Fibroblast of skin of abdomen (primary cell): Measurements from ENCODE around the gene ELOVL5.

ENCODE experiments used
- DNase-seq: peaks from one replicate; pipeline ENCODE4 v3.0.0-alpha.2; 2013

ELOVL5 gene

DNA sequence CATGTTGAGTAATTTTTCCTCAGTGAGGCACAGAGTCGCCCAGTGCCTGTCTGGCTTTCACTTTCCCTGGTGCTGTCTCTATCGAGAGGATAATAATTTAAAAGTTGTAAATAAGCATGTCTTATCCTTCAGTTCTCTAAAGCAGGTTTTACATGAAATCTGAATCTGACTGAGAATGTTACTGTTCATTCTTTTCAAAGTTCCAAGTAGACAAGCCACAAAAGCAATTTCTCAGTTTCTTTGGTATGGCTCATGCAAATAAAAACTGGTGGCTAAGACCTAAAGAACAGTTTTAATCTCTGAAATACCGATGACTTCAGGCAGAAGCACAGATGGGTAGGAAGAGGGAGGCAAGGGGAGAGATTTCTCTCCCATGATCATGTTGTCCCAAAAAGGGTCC, 112.5 kb downstream of the ELOVL5 start:
- DNase-seq: no peak

GRCh38 chr6:53235508-53235907, 113.2 kb downstream of the ELOVL5 start:
- no peak for DNase-seq

DNA sequence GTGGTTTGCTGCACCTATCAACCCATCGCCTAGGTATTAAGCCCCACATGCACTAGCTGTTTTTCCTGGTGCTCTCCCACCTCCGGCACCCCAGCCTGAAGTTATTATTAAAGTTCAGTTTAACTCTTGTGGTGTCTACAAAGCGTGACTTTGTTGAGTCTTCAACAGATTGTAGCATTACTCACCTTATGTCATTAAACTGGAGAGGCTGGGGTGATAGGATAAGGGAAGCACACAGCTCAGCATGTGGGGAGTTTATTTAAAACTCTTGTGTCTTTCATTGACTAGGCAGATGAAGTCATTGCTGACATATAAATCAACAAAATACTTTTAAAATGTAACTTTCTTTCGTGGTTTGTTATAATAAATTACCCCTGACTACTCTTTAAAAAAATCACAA, 115.4 kb downstream of the ELOVL5 start:
- DNase-seq: peak; percentile 3

GRCh38 chr6:53230775-53231467, 117.8 kb downstream of the ELOVL5 start:
- no peak for DNase-seq

DNA sequence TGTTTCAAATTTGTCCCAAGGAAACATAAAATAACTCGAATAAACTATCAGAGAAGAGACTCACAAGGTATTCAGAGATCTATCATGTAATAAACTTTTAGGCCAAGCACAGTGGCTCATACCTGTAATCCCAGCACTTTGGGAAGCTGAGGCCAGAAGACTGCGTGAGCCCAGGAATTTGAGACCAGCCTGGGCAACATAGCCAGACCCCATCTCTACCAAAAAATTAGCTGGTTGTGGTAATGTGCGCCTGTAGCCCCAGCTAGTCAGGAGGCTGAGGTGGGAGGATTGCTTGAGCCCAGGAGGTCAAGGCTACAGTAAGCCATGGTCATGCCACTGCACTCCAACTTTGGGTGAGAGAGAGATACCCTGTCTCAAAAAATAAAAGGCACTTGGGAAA, 120.9 kb downstream of the ELOVL5 start:
- DNase-seq: no peak

GRCh38 chr6:53220605-53221004, 128.1 kb downstream of the ELOVL5 start:
- DNase-seq: no peak
